AG04450 (cell line): ENCODE data around the gene TTLL9. TPM values are rescaled to one million over a fixed set of nuclear protein-coding genes. Genes with fewer than 3 reads are reported as not detected.
"Not testable (repeated sequence)": the region's sequence is repeated elsewhere in the genome, so short reads cannot be mapped to it uniquely, and the experiment has no call there.

ENCODE experiments used
- CTCF ChIA-PET: fragments of 300-600, 350-600 bp; formaldehyde crosslinking; extraction: SDS; loops from one replicate; lab custom pipeline; 2022; ENCODE audit warnings: antibody characterized with exemption, inconsistent platforms; lab: Charles Lee
- POLR2A ChIA-PET: fragments of 350-600 bp; formaldehyde crosslinking; extraction: SDS; loops from one replicate; lab custom pipeline; 2021; ENCODE audit warnings: antibody characterized with exemption, inconsistent platforms; lab: Yijun Ruan, JAX
- DNase-seq: peaks from one replicate; pipeline ENCODE4 v3.0.0-alpha.2; 2011; ENCODE audit warnings: low read depth, low spot score
- H3K27ac ChIP-seq: one replicate; pipeline ENCODE4 v1.5.1; 2012; ENCODE audit warnings: low read depth, low read length, control low read depth
- H3K27me3 ChIP-seq: one replicate; pipeline ENCODE4 v1.6.0; 2012; ENCODE audit warnings: low read length; ENCODE audit not compliant: control insufficient read depth, insufficient read depth
- H3K4me3 ChIP-seq: 2 replicates; pipeline ENCODE4 v1.5.1; 2011; ENCODE audit warnings: mild to moderate bottlenecking, low read depth, low read length, control low read depth
- H3K9me3 ChIP-seq: 2 replicates; pipeline ENCODE4 v1.5.1; 2012; ENCODE audit warnings: low read length; ENCODE audit not compliant: control insufficient read depth, insufficient read depth
- polyA plus RNA-seq: library from polyadenylated mRNA; depleted of rRNA; stranded (reverse); fragments of >200 nt; gene quantifications from 2 replicates; pipeline ENCODE4 v1.2.3, GENCODE V29; 2011
- TF ChIP-seq, protein P1 (sequence below): IDR thresholded peaks from 2 replicates; pipeline ENCODE4 v1.5.1; 2011; ENCODE audit warnings: low read depth, low read length, control low read depth, inconsistent platforms

The TTLL9 gene
- polyA plus RNA-seq, 1 experiment = not detected

DNA sequence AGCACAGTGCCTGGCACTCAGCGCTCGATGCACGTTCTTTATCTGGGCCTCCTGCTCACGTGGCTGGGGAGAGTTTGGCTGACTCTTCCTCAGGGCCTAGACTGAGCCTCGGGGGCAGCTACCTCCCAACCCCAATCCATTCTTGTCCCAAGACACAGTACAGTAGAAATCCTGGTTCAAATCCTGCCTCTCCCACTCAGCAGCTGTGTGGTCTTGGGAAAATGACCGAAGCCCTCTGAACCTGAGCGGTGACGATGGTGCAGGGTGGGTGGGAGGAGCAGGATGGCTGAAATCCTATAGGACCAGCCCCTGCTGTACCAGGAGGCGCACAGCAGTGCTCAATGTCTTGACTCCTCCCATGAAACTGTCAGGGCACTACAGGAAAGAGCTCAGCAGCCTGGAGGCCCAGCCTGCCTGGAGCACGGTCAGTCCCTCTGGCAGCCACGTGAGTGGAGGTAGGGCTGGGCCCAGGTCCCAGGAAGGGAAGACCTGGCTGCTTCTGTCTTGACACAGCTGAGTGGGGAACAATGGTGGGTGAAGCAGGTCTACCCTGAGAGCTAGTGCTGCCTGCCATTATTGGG is 49.9 kb downstream of the TTLL9 start:
- Histone ChIP-seq H3K27ac (no peak overlapping the region), H3K9me3 (no peaks in the 10 kb centered on the region), H3K4me3 (no peak overlapping the region), H3K27me3 (peaks cover 36% of the 10 kb centered on the region)
- ChIA-PET POLR2A (no interaction called here), CTCF (interaction anchor here (1.9 kb wide), 1 partner anchor 32 kb away, joined by 11 read pairs; the partner anchor contains the start of gene PDRG1)
- DNase-seq = no peak
- TF ChIP-seq, protein P1, sequence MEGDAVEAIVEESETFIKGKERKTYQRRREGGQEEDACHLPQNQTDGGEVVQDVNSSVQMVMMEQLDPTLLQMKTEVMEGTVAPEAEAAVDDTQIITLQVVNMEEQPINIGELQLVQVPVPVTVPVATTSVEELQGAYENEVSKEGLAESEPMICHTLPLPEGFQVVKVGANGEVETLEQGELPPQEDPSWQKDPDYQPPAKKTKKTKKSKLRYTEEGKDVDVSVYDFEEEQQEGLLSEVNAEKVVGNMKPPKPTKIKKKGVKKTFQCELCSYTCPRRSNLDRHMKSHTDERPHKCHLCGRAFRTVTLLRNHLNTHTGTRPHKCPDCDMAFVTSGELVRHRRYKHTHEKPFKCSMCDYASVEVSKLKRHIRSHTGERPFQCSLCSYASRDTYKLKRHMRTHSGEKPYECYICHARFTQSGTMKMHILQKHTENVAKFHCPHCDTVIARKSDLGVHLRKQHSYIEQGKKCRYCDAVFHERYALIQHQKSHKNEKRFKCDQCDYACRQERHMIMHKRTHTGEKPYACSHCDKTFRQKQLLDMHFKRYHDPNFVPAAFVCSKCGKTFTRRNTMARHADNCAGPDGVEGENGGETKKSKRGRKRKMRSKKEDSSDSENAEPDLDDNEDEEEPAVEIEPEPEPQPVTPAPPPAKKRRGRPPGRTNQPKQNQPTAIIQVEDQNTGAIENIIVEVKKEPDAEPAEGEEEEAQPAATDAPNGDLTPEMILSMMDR = no peak

DNA sequence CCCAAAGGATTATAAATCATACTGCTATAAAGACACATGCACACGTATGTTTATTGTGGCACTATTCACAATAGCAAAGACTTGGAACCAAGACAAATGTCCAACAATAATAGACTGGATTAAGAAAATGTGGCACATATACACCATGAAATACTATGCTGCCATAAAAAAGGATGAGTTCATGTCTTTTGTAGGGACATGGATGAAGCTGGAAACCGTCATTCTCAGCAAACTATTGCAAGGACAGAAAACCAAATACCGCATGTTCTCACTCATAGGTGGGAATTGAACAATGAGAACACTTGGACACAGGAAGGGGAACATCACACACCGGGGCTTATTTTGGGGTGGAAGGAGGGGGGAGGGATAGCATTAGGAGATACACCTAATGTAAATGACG is 51.0 kb downstream of the TTLL9 start:
- H3K9me3 ChIP-seq, POLR2A ChIA-PET, H3K27ac ChIP-seq, CTCF ChIA-PET, DNase-seq, H3K4me3 ChIP-seq: not testable (repeated sequence)
- peaks cover 35% of the 10 kb centered on the region for H3K27me3 ChIP-seq

DNA sequence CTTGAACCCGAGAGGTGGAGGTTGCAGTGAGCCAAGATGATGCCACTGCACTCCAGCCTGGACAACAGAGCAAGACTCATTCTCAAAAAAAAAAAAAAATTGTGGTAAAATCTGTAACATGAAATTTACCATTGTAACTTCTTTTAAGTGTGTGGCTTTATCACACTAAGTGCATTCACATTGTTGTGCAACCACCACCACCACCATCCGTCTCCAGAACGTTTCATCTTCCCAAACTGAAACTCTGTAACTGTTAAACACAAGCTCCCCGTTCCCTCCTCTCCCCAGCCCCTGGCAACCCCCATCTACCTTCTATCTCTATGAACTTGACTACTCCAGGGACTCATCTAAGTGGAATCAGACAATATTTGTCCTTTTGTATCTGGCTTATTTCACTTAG is 51.7 kb downstream of the TTLL9 start:
- ChIA-PET POLR2A (interaction anchor here (0.7 kb wide), 1 partner anchor 27 kb away, joined by 3 read pairs; no protein-coding TSS in a partner anchor), CTCF (no interaction called here)
- H3K27ac ChIP-seq = no peak overlapping the region
- H3K9me3 ChIP-seq = no peaks in the 10 kb centered on the region
- H3K4me3 ChIP-seq = no peak overlapping the region
- TF ChIP-seq, protein P1 = no peak
- H3K27me3 ChIP-seq = peaks cover 30% of the 10 kb centered on the region
- DNase-seq = no peak

DNA sequence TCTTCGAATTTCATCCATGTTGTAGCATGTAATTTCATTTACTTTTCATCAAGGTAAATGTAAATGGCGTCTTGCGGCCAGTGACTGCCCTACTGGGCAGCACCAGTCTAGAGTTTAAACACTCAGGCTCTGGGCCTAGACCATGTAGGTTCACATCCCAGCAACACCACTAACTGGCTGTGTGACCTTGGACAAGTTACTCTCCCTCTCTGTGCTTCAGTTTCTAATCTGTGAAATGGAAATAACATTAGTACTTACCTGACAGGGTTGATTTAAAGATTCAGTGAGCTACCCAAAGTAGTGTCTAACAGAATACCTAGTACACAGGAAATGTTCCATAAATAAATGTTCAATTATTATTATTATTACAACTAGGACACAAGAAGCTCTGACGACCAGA is 52.2 kb downstream of the TTLL9 start:
- no peak overlapping the region for H3K27ac ChIP-seq
- DNase-seq = no peak
- H3K9me3 ChIP-seq = no peaks in the 10 kb centered on the region
- peaks cover 31% of the 10 kb centered on the region for H3K27me3 ChIP-seq
- POLR2A ChIA-PET = interaction anchor here (0.7 kb wide), 1 partner anchor 28 kb away, joined by 3 read pairs; no protein-coding TSS in a partner anchor
- H3K4me3 ChIP-seq = no peak overlapping the region
- TF ChIP-seq, protein P1 = no peak
- CTCF ChIA-PET = no interaction called here

DNA sequence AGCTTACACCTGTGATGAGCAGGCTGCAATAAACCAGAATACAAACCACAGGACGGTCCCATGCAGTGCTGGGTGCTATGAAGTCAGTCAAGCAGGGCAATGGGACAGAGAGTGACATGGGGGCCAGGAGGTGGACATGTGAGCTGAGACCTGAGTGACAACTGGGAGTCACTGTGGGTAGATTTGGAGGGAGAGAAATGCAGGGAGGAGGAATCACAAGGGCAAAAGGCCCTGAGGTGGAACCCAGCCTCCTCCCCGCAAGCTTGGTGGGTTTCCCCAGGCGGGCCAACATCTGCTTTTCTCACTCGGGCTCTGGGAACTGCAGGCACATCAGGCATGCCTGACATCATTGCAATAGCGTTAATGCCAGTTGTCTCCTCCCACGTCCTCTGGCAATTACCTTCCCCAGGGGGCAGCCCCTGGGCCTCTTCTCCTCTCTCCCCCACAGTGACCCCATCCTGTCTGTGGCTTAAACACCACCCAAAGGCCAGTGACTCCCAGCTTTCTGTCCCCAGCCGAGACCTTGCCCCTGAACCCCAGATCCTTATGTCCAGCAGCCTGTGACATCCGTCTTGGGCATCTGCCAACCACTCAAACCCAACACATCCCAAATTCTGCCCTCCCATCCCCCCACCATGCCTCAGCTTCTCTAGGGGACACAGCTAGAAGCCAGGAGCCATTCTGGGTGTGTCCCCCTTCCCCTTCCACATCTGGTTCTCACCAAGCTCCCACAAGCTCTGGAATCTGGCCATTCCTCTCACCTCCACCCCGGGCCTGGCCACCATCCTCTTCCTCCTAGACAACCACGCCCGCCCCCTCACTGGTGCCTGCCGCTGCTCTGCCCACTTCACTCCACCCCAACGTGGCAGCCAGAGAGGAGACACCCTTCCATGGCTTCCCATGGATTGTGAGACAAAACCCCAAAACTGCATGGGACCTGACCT is 53.2 kb downstream of the TTLL9 start:
- no peak overlapping the region for H3K4me3 ChIP-seq
- TF ChIP-seq, protein P1 = no peak
- CTCF ChIA-PET = no interaction called here
- POLR2A ChIA-PET = interaction anchor here (0.5 kb wide), 1 partner anchor 143 kb away, joined by 6 read pairs; no protein-coding TSS in a partner anchor
- H3K27ac ChIP-seq = no peak overlapping the region
- H3K9me3 ChIP-seq = no peaks in the 10 kb centered on the region
- no peak for DNase-seq
- H3K27me3 ChIP-seq = peaks cover 29% of the 10 kb centered on the region
